MV-4-11 (cell line): ENCODE data around the gene CFAP58.

ENCODE experiments used
- DNase-seq: peaks from one replicate; lab custom pipeline; 2025; lab: John Stamatoyannopoulos, UW

Gene CFAP58

GRCh38 chr10:104368381-104368780, 14.7 kb downstream of the CFAP58 start:
- DNase-seq = no peak

- DNase-seq = no peak
These were observed 18.1 kb downstream of the CFAP58 start for GRCh38 chr10:104371753-104372152.

DNA sequence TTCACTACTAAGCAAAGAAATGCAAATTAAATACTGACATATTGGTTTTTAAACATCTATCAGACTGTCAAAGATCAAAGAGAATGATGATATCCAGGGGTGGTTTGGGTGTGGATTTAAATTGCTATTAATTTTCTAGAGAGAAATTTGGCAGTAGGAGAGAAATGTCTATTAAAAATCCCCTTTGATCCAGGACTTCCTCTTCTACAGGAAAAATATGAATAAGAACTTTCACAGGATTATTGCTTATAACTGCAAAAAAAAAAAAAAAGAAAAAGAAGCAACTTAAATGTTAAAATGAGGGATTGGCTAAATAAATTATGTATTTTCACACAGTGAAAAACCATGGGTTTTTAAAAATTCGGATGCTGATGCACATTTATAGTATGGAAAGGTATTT, 21.0 kb downstream of the CFAP58 start:
- DNase-seq = no peak

DNA sequence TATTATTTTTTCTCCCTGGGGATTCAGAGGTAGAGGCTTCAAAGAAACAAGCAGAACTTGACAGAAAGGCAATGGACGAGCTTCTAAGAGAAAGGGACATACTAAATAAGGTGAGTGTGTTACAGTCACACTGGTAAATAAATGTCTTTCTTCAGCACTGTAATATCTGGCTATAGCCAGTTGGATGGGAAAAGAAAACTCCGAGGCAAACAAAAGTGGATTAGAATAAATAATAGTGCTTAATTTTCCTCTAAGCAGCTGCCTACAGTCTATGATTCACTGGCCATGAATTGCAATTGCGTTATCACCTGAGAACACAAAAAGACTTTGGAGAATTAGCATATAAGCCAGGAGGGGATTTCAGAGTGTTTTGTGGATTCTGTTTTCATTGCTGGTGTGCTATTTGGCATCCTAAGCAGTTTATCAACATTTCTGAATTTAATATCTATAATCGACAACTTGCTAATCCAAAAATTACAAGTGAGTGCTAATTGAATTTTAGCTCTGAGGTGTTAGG, 23.2 kb downstream of the CFAP58 start:
- DNase-seq = no peak

DNA sequence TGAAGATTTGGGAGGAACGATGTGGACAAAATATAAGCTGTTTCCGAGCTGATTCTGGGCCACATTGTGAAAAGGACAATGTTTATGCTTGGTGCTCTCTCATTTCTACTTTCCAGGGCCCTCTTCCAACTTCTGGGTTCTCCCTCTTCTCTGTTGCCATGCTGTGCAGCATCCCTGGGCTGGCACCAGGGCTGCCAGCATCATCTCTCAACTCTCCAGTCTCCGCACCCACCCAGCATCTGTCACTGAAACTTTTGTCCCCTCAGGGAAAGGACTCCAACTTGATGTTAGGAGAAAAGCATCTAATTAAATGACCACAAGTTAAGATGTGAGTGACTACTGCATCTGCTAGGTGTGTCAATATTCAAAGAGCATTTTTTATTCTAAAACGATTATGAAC, 26.7 kb downstream of the CFAP58 start:
- no peak for DNase-seq

DNA sequence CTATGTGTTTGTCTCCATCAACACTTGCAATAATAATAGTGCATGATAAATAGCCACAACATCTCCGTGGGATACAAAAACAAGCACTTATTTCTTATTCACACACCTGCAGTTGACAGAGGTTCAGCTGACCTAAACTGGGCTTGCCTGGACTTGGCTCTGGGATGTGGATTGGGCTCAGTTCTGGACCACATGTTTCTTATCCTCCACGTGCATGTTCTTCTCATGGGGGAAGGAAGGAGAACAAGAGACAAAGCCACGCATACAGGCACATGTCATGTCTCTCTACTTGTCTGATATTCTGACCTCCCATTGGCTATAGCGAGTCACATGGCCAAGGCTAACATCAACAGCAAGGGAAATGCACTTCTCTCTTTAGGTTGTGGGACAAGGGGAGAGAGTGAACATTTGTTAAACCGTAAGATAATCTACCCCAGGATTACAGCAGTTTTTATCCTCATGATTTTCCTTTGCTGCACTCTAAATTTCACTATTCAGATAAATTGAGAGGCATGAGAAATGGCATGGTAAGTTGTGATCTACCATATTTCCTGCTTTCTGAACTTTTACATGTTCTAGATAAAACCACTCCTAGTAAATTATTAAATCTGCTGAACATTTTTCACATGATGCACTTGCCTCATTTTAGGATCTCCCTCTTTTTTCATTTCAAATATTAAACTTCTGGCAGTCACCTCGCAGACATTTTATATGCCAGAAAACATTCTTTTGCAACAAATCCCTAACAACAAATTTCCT, 33.7 kb downstream of the CFAP58 start:
- DNase-seq = no peak

- DNase-seq = no peak
These were observed 35.2 kb downstream of the CFAP58 start for GRCh38 chr10:104388830-104389229.

DNA sequence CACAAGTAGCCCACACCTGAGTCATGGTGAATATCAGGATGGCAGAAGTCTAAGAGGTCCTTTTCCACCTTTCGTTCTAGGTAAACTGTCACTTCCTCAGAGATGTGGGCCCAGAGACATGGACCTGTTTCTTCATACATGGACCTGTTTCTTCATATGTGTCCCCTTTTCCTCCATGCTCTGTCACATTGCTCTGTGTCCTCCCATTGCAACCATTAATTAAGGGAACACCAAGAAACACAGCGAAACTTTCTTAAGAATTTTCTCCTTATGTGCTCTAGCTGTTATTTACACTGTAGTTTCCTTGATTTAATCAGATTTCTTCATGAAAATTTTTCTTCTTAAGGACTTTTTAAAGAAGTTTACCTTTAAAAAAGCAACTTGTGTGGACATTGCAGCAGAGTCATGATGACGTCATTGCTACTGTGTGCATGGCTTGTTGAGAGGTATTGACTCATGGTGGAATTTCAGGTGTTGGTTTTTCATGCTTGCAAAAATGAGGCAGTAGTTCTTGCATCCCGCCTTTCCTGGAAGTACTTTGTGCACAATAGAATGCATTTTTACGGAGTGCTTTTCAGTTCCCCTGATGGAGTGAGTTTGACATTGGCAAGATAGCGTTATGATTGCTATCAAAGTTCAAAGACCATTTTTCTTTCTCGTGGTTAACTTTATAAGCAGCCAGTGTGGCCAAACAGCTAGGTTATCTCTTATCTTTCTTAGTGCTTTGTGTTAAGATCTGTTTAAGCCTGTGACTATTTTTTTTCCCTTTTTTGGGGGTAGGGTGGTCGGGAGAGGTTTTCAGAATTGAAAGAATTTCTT, 37.7 kb downstream of the CFAP58 start:
- no peak for DNase-seq

GRCh38 chr10:104391969-104392296, 38.3 kb downstream of the CFAP58 start:
- no peak for DNase-seq

- no peak for DNase-seq
These were observed 39.8 kb downstream of the CFAP58 start for GRCh38 chr10:104393387-104393786.

DNA sequence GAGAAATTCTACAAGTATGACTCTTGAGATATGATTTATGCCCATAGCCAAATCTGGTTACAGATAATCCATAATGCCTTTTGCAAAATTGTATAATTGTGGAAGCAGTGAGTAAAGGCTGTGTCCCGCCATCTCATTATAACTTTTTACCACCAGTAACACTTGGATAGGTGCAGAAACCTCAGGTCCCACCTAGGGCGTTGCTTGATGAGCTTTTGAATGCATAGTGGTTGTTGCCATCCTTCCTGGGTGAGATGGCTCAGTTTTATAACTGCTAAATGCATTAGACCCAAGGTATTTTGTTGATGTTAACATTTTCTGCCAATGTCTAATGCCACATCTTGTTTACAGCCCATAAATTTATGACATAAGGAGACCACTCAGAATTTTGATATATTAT, 42.9 kb downstream of the CFAP58 start:
- no peak for DNase-seq

DNA sequence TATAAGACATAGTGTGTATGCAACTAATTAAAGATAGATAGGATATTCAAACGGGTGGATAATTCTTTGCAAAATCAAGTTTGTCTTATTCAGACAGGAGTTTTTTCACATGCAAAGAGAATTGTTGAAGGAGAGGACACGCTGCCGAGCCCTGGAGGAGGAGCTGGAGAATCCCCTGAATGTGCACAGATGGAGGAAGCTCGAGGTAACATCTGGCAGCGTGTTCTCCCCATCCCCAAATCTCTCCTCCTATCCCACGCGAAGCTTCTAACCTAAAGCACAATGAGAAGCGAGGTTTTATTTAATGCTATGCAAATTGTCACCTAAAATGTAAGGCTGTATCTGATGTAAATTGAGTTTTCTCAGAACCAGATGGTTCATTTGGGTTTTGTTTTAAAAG, 50.0 kb downstream of the CFAP58 start:
- DNase-seq = no peak

GRCh38 chr10:104406715-104407650, 53.4 kb downstream of the CFAP58 start:
- peak; percentile 5 for DNase-seq

GRCh38 chr10:104413528-104413927, 59.9 kb downstream of the CFAP58 start:
- no peak for DNase-seq

- no peak for DNase-seq
These were observed 62.0 kb downstream of the CFAP58 start for GRCh38 chr10:104415526-104416165.

- no peak for DNase-seq
These were observed 63.2 kb downstream of the CFAP58 start for GRCh38 chr10:104416851-104417250.

- peak; percentile 85 for DNase-seq
These were observed 64.1 kb downstream of the CFAP58 start for GRCh38 chr10:104417637-104418292.

- no peak for DNase-seq
These were observed 71.1 kb downstream of the CFAP58 start for GRCh38 chr10:104424719-104425118.

GRCh38 chr10:104427989-104428388, 74.4 kb downstream of the CFAP58 start:
- no peak for DNase-seq

DNA sequence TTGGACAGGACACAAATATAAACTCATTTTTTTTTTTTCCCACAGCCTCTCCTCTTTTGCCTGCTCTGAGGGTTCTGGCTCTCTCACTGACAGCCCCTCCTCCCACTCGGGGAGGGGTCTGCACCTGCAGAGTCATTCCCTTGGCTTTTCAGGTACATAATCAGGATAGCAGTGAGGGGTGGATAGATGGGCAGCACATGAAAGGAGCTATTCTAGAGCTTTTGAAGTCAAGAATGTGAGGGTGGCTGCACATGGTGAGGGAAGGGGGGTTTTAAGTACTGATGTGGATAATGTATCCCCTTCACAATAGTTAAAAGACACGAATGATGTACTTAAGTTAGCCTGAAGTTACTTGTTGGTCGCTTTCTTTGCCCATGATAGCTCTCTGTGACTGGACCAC, 76.2 kb downstream of the CFAP58 start:
- DNase-seq = no peak

DNA sequence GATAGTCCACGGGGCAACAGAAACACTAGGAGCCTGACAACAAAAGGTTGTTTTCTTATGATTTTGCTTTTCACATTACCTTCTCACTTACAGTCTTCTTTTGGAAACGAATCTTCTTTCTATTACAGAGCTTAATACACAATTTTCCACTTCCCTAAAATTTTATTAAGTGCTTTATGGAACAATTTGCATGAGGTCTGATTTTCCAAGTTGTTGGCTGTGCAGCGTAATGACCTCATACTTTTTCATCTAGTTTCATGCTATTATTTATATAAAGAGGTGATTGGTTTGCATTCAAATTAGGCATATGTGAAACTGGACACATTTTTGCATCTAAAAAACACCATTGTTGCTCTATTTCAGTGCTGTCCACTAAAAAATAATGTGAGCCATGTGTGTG, 76.7 kb downstream of the CFAP58 start:
- DNase-seq = no peak
